IMR-90 (cell line): ENCODE data around the gene PHF20. TPM values are rescaled to one million over a fixed set of nuclear protein-coding genes. Genes with fewer than 3 reads are reported as not detected.

Experiments used
- ATAC-seq: fragments of 200-7000 bp; cut with Tn5 transposase; 2 replicates; pipeline ENCODE4 v1.9.1; 2020; ENCODE audit warnings: low read depth, mild to moderate bottlenecking, moderate library complexity
- BruUV-seq: library from RNA; stranded (reverse); fragments of 400-500 nt; replicated peaks from 2 replicates; lab custom pipeline; 2021; lab: Mats Ljungman, UMichigan
- CTCF ChIA-PET: fragments of 300-600 bp; formaldehyde crosslinking; extraction: SDS; loops from one replicate; lab custom pipeline; 2021; ENCODE audit warnings: antibody characterized with exemption; lab: Yijun Ruan, JAX
- POLR2A ChIA-PET: fragments of 300-600 bp; sonication (Branson Sonifier 250); formaldehyde crosslinking; loops from one replicate; lab custom pipeline; 2022; ENCODE audit warnings: antibody characterized with exemption; ENCODE audit not compliant: unreplicated experiment; lab: Charles Lee
- DNase-seq: peaks from one replicate; pipeline ENCODE4 v3.0.0; 2013
- H2AFZ ChIP-seq: replicated peaks from 2 replicates; pipeline ENCODE3; 2013; ENCODE audit warnings: low read length, mild to moderate bottlenecking; ENCODE audit not compliant: poor library complexity
- H2AK5ac ChIP-seq: 2 replicates; pipeline ENCODE4 v1.6.1; 2013; ENCODE audit warnings: low read depth, low read length, inconsistent platforms
- H2AK9ac ChIP-seq: replicated peaks from 2 replicates; pipeline ENCODE3; 2013; ENCODE audit warnings: mild to moderate bottlenecking, low read depth, low read length, moderate library complexity; ENCODE audit not compliant: poor library complexity
- H2BK120ac ChIP-seq: 2 replicates; pipeline ENCODE4 v1.6.1; 2013; ENCODE audit warnings: low read depth, low read length, inconsistent platforms
- H2BK15ac ChIP-seq: 3 replicates; pipeline ENCODE4 v1.6.1; 2013; ENCODE audit warnings: low read depth, low read length, inconsistent platforms
- H2BK20ac ChIP-seq: 2 replicates; pipeline ENCODE4 v1.6.1; 2013; ENCODE audit warnings: low read depth, mild to moderate bottlenecking, inconsistent platforms, low read length, moderate library complexity
- H2BK5ac ChIP-seq: 2 replicates; pipeline ENCODE4 v1.6.1; 2013; ENCODE audit warnings: mild to moderate bottlenecking, low read depth, low read length, inconsistent platforms; ENCODE audit not compliant: poor library complexity, severe bottlenecking
- H3K14ac ChIP-seq: replicated peaks from 2 replicates; pipeline ENCODE4 v1.6.1; 2013; ENCODE audit warnings: low read depth, low read length, inconsistent platforms
- H3K18ac ChIP-seq: 2 replicates; pipeline ENCODE4 v1.6.1; 2013; ENCODE audit warnings: low read depth, low read length, control low read depth
- H3K23ac ChIP-seq: 2 replicates; pipeline ENCODE4 v1.6.1; 2013; ENCODE audit warnings: low read depth, low read length, inconsistent platforms
- H3K27ac ChIP-seq: 2 replicates; pipeline ENCODE4 v1.5.1; 2013; ENCODE audit warnings: mild to moderate bottlenecking, control low read depth, low read length; ENCODE audit not compliant: insufficient read depth
- H3K27me3 ChIP-seq: 2 replicates; pipeline ENCODE4 v1.6.1; 2013; ENCODE audit warnings: low read length; ENCODE audit not compliant: control insufficient read depth, insufficient read depth
- H3K36me3 ChIP-seq: 2 replicates; pipeline ENCODE4 v1.6.1; 2013; ENCODE audit warnings: low read length, mixed read lengths; ENCODE audit not compliant: control insufficient read depth, insufficient read depth
- H3K4ac ChIP-seq: 2 replicates; pipeline ENCODE4 v1.6.1; 2013; ENCODE audit warnings: low read depth, low read length, inconsistent platforms
- H3K4me1 ChIP-seq: 2 replicates; pipeline ENCODE4 v1.6.1; 2013; ENCODE audit warnings: low read length, mixed read lengths; ENCODE audit not compliant: control insufficient read depth, insufficient read depth
- H3K4me2 ChIP-seq: 2 replicates; pipeline ENCODE4 v1.6.1; 2013; ENCODE audit warnings: low read depth, mild to moderate bottlenecking, control low read depth, low read length, moderate library complexity
- H3K4me3 ChIP-seq: 2 replicates; pipeline ENCODE4 v1.5.1; 2013; ENCODE audit warnings: low read depth, mild to moderate bottlenecking, control low read depth, low read length, moderate library complexity; ENCODE audit not compliant: insufficient read depth
- H3K56ac ChIP-seq: 2 replicates; pipeline ENCODE4 v1.6.1; 2013; ENCODE audit warnings: low read length, inconsistent platforms; ENCODE audit not compliant: insufficient read depth; ENCODE audit errors: extremely low read depth
- H3K79me1 ChIP-seq, 2 experiments: 2 replicates each; pipeline ENCODE4 v1.6.1; 2013; ENCODE audit warnings: low read length in 2 of 2, inconsistent platforms in 1 of 2, low read depth in 1 of 2
- H3K9ac ChIP-seq: 2 replicates; pipeline ENCODE4 v1.6.1; 2013; ENCODE audit warnings: low read depth, low read length, control low read depth
- H3K9me1 ChIP-seq: 2 replicates; pipeline ENCODE4 v1.6.1; 2013; ENCODE audit warnings: low read length, inconsistent platforms; ENCODE audit not compliant: insufficient read depth
- H3K9me3 ChIP-seq: 2 replicates; pipeline ENCODE4 v1.6.1; 2013; ENCODE audit warnings: low read length; ENCODE audit not compliant: control insufficient read depth, insufficient read depth
- H4K20me1 ChIP-seq: 2 replicates; pipeline ENCODE4 v1.6.1; 2013; ENCODE audit warnings: low read length, inconsistent platforms; ENCODE audit not compliant: insufficient read depth
- H4K5ac ChIP-seq: 2 replicates; pipeline ENCODE4 v1.6.1; 2013; ENCODE audit warnings: mild to moderate bottlenecking, low read depth, low read length, control low read depth
- H4K8ac ChIP-seq, 2 experiments: 2 replicates each; pipeline ENCODE4 v1.6.1; 2013; ENCODE audit warnings: low read depth in 2 of 2, low read length in 2 of 2, control low read depth in 1 of 2, inconsistent platforms in 1 of 2
- H4K91ac ChIP-seq: 2 replicates; pipeline ENCODE4 v1.6.1; 2013; ENCODE audit warnings: low read depth, low read length, inconsistent platforms; ENCODE audit not compliant: insufficient read depth
- BHLHE40 ChIP-seq: fragments of 150-350 bp; IDR thresholded peaks from 2 replicates; pipeline ENCODE4 v1.6.1; 2016; ENCODE audit warnings: mild to moderate bottlenecking, low read depth, low read length
- CEBPB ChIP-seq: IDR thresholded peaks from 2 replicates; pipeline ENCODE4 v1.6.1; 2012; ENCODE audit warnings: low read depth, low read length, improper control_type of control experiment
- CHD1 ChIP-seq: IDR thresholded peaks from 2 replicates; pipeline ENCODE4 v1.6.1; 2012; ENCODE audit warnings: low read depth, low read length, improper control_type of control experiment
- CTCF ChIP-seq: conservative IDR thresholded peaks from 2 replicates; pipeline ENCODE4 v1.5.1; 2012; ENCODE audit warnings: mild to moderate bottlenecking, low read depth, low read length, improper control_type of control experiment
- FOS ChIP-seq: fragments of 150-350 bp; IDR thresholded peaks from 2 replicates; pipeline ENCODE4 v1.6.1; 2016; ENCODE audit warnings: low read depth, low read length
- MAFK ChIP-seq: IDR thresholded peaks from 2 replicates; pipeline ENCODE4 v1.6.1; 2012; ENCODE audit warnings: low read depth, low read length, improper control_type of control experiment
- MAZ ChIP-seq: IDR thresholded peaks from 2 replicates; pipeline ENCODE4 v1.6.1; 2012; ENCODE audit warnings: low read depth, mild to moderate bottlenecking, low read length, improper control_type of control experiment, moderate library complexity, borderline replicate concordance
- MXI1 ChIP-seq: IDR thresholded peaks from 2 replicates; pipeline ENCODE4 v1.6.1; 2012; ENCODE audit warnings: low read depth, mild to moderate bottlenecking, low read length, moderate library complexity, borderline replicate concordance
- RAD21 ChIP-seq: IDR thresholded peaks from 2 replicates; pipeline ENCODE4 v1.6.1; 2012; ENCODE audit warnings: low read length, improper control_type of control experiment
- RCOR1 ChIP-seq: IDR thresholded peaks from 2 replicates; pipeline ENCODE4 v1.6.1; 2012; ENCODE audit warnings: mild to moderate bottlenecking, low read length, improper control_type of control experiment; ENCODE audit not compliant: insufficient replicate concordance
- RFX5 ChIP-seq: IDR thresholded peaks from 2 replicates; pipeline ENCODE4 v1.8.0; 2012; ENCODE audit warnings: low read depth, mild to moderate bottlenecking, low read length, moderate library complexity
- WGBS, 2 experiments: methylation state at CpG; one replicate each; pipeline versions ENCODE4 v1.1.5 to v1.1.7; 2013; ENCODE audit warnings: missing lambda C conversion rate in 2 of 2; ENCODE audit not compliant: insufficient read length in 1 of 2; ENCODE audit errors: extremely low coverage in 2 of 2; 5-methylcytosine and 5-hydroxymethylcytosine counted together
- dilution Hi-C: fragments of 300-500 bp; cut with HindIII; formaldehyde crosslinking; loops from one replicate; pipeline ENCODE4 v1.14.3; 2018; ENCODE audit warnings: low sequenced_read_pairs; ENCODE audit not compliant: unreplicated experiment
- in situ Hi-C: fragments of 300-500 bp; cut with MboI; formaldehyde crosslinking; loops from 3 replicates; pipeline ENCODE4 v1.14.3; 2019; ENCODE audit warnings: low sequenced_read_pairs, inconsistent platforms, mixed read lengths
- intact Hi-C: fragments of 100-400 bp; cut with micrococcal nuclease; formaldehyde crosslinking; loops from 2 replicates; pipeline ENCODE4 v1.10.0; 2022
- polyA plus RNA-seq, 3 experiments: library from polyadenylated mRNA; depleted of rRNA; stranded (reverse); fragments of >200 nt; gene quantifications; 2 replicates each; pipeline ENCODE4 v1.2.3, GENCODE V29; 2012; ENCODE audit warnings: low replicate concordance in 1 of 3
- total RNA-seq: library from RNA; depleted of rRNA; stranded (reverse); fragments of >200 nt; gene quantifications from 2 replicates; pipeline ENCODE4 v1.2.3, GENCODE V29; 2012
- TF ChIP-seq, protein P1 (sequence below): fragments of 150-350 bp; IDR thresholded peaks from 2 replicates; pipeline ENCODE4 v1.6.1; 2016; ENCODE audit warnings: low read depth, mild to moderate bottlenecking, low read length, moderate library complexity, borderline replicate concordance
- TF ChIP-seq, protein P2 (sequence below): fragments of 150-350 bp; IDR thresholded peaks from 2 replicates; pipeline ENCODE4 v1.6.1; 2017; ENCODE audit warnings: mild to moderate bottlenecking, antibody characterized with exemption, low read length, low read depth

PHF20 gene
- total and polyA plus RNA-seq, 2 of the 4 experiments (the other 2 are of a cell fraction), result 22.0 to 22.5 TPM

DNA sequence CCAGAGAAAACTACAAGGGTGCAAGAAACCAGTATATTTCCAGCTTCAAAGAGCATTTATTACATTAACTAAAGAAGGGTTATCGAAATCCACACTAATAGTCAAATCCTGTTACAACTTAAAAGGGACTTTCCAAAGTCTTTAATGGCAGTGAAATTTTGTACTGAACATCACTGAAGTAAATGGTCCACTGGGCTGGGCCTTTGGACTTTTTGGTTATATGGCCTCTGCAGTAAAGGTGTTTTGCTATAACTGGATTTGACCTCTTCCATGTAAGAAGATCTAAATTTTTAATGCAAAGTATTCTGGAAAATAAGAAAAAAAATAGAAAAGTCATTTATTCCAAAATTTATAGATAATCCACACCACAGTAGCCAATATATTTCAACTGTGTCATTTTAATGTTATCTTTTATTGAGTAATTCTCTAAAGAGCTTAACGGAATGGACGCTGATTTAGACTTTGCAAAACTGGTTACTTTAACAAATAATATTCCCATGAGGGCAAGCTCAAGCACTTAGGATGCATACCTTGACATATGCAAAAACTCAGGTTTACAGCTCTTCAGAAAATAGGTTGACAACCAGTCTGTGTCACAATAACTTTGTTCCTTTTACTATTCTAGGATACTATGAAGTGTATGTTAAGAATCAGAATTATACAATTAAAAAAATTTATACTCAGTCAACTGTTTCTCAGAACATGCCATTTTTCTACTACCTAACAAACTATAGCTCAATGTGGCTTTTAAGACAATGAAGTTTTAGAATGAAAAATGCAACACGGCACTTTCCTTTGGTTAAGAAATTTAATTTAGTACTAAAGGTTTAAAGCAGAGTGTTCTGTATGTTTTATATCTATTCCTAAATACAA lies 36.8 kb upstream of the PHF20 start:
- no CpG with 5 or more reads among the region's 4 CpGs for WGBS, 2 experiments
- H3K14ac ChIP-seq, result no peak overlapping the region
- H3K36me3 ChIP-seq, result peaks cover 64% of the 10 kb centered on the region
- no peak overlapping the region for H2AK9ac ChIP-seq
- H4K91ac ChIP-seq, result no peak overlapping the region
- H4K20me1 ChIP-seq, result peaks cover 99% of the 10 kb centered on the region
- no peak overlapping the region for H4K8ac ChIP-seq
- intact Hi-C loops (no loop called here), in situ Hi-C loops (no loop called here), dilution Hi-C loops (no loop called here)
- no peak overlapping the region for H2AK5ac ChIP-seq
- ATAC-seq (no peak), DNase-seq (no peak)
- no peak overlapping the region for H2BK5ac ChIP-seq
- H3K4me1 ChIP-seq, result peaks cover 6% of the 10 kb centered on the region
- no peaks in the 10 kb centered on the region for H3K27me3 ChIP-seq
- no peaks in the 10 kb centered on the region for H3K9me3 ChIP-seq
- no peak overlapping the region for H2AFZ ChIP-seq
- H3K79me1 ChIP-seq, result peaks cover 0 to 22% of the 10 kb centered on the region in 2 experiments; a peak in 2 of 4 replicates
- H3K4me3 ChIP-seq, result no peak overlapping the region
- no peak overlapping the region for H3K23ac ChIP-seq
- BruUV-seq, result no TSS peak
- ChIA-PET CTCF (interaction anchor here (0.6 to 1.3 kb wide), 3 partner anchors 16 to 38 kb away, joined by 3 read pairs; no protein-coding TSS in a partner anchor), POLR2A (interaction anchor here (1.0 kb wide), 1 partner anchor 35 kb away, joined by 3 read pairs; the partner anchor contains the start of genes NFS1 and ROMO1)
- H2BK20ac ChIP-seq, result no peak overlapping the region
- TF ChIP-seq RCOR1 (no peak), RFX5 (no peak), BHLHE40 (no peak), MAZ (no peak), MXI1 (no peak), CHD1 (no peak), MAFK (no peak), CTCF (no peak), FOS (no peak), RAD21 (no peak), CEBPB (no peak)
- TF ChIP-seq, protein P1, sequence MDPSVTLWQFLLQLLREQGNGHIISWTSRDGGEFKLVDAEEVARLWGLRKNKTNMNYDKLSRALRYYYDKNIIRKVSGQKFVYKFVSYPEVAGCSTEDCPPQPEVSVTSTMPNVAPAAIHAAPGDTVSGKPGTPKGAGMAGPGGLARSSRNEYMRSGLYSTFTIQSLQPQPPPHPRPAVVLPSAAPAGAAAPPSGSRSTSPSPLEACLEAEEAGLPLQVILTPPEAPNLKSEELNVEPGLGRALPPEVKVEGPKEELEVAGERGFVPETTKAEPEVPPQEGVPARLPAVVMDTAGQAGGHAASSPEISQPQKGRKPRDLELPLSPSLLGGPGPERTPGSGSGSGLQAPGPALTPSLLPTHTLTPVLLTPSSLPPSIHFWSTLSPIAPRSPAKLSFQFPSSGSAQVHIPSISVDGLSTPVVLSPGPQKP, result no peak
- TF ChIP-seq, protein P2, sequence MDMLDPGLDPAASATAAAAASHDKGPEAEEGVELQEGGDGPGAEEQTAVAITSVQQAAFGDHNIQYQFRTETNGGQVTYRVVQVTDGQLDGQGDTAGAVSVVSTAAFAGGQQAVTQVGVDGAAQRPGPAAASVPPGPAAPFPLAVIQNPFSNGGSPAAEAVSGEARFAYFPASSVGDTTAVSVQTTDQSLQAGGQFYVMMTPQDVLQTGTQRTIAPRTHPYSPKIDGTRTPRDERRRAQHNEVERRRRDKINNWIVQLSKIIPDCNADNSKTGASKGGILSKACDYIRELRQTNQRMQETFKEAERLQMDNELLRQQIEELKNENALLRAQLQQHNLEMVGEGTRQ, result no peak
- no peak overlapping the region for H2BK15ac ChIP-seq
- no peak overlapping the region for H3K18ac ChIP-seq
- peaks cover 3% of the 10 kb centered on the region for H3K9me1 ChIP-seq
- H3K56ac ChIP-seq, result no peak overlapping the region
- no peak overlapping the region for H3K9ac ChIP-seq
- no peak overlapping the region for H3K27ac ChIP-seq
- no peak overlapping the region for H3K4me2 ChIP-seq
- H3K4ac ChIP-seq, result no peak overlapping the region
- H2BK120ac ChIP-seq, result no peak overlapping the region
- H4K5ac ChIP-seq, result no peak overlapping the region
